ENCODE measurements around the gene POLR2E.

The POLR2E gene

DNA sequence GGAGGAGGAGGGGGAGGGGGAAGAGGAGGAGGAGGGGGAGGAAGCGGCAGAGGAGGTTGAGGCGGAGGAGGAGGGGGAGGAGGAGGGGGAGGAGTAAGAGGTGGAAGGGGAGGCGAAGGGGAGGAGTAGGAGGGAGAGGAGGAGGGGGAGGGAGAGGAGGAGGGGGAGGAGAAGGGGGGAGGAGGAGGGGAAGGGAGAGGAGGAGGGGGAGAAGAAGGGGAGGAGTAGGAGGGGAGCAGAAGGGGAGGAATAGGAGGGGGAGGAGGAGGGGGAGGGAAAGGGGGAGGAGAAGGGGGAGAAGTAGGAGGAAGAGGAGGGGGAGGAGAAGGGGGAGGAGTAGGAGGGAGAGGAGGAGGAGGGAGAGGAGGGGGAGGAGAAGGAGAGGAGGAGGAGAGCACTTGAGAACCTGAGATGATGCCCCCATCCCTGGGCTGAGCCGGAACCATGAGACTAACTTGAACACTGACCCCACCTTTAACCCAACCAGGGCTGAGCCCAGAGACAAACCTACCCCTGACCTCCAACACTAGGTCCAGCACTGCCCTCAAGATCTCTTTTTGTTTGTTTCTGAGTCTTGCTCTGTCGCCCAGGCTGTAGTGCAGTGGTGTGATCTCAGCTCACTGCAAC, 42.7 kb downstream of the POLR2E start:
- H3K4me3 ChIP-seq (ENCODE audit: low read depth, low read length): no peak overlapping the region
- in situ Hi-C loops (cut with HindIII; ENCODE audit: low pct_ligation_motif_present, low sequenced_read_pairs): no loop called here
- no peaks in the 10 kb centered on the region for H3K27me3 ChIP-seq (replicated peaks)
- TF ChIP-seq, protein P1, sequence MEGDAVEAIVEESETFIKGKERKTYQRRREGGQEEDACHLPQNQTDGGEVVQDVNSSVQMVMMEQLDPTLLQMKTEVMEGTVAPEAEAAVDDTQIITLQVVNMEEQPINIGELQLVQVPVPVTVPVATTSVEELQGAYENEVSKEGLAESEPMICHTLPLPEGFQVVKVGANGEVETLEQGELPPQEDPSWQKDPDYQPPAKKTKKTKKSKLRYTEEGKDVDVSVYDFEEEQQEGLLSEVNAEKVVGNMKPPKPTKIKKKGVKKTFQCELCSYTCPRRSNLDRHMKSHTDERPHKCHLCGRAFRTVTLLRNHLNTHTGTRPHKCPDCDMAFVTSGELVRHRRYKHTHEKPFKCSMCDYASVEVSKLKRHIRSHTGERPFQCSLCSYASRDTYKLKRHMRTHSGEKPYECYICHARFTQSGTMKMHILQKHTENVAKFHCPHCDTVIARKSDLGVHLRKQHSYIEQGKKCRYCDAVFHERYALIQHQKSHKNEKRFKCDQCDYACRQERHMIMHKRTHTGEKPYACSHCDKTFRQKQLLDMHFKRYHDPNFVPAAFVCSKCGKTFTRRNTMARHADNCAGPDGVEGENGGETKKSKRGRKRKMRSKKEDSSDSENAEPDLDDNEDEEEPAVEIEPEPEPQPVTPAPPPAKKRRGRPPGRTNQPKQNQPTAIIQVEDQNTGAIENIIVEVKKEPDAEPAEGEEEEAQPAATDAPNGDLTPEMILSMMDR (IDR thresholded peaks at IDR 0.05; ENCODE audit: low read depth, low read length, missing control alignments): no peak
- no peak for DNase-seq
- no peaks in the 10 kb centered on the region for H3K36me3 ChIP-seq (replicated peaks)
- H3K27ac ChIP-seq: no peak overlapping the region

DNA sequence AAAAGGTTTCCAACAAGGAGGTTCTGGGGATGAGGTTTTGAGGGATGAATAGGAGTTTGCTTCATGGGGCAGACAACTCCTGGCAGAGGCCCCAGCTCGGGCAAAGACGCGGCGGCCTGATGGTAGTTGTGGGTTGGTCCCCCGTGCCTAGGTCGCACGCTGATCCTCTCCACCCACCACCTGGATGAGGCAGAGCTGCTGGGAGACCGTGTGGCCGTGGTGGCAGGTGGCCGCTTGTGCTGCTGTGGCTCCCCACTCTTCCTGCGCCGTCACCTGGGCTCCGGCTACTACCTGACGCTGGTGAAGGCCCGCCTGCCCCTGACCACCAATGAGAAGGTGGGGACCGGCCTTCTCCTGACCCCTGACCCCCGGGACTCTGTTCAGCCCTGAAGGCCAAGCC, 43.4 kb downstream of the POLR2E start:
- no peak overlapping the region for H3K27ac ChIP-seq
- H3K4me3 ChIP-seq (ENCODE audit: low read depth, low read length): no peak overlapping the region
- H3K36me3 ChIP-seq (replicated peaks): no peaks in the 10 kb centered on the region
- no peak for DNase-seq
- in situ Hi-C loops (cut with HindIII; ENCODE audit: low pct_ligation_motif_present, low sequenced_read_pairs): no loop called here
- no peaks in the 10 kb centered on the region for H3K27me3 ChIP-seq (replicated peaks)
- TF ChIP-seq, protein P1 (IDR thresholded peaks at IDR 0.05; ENCODE audit: low read depth, low read length, missing control alignments): no peak

DNA sequence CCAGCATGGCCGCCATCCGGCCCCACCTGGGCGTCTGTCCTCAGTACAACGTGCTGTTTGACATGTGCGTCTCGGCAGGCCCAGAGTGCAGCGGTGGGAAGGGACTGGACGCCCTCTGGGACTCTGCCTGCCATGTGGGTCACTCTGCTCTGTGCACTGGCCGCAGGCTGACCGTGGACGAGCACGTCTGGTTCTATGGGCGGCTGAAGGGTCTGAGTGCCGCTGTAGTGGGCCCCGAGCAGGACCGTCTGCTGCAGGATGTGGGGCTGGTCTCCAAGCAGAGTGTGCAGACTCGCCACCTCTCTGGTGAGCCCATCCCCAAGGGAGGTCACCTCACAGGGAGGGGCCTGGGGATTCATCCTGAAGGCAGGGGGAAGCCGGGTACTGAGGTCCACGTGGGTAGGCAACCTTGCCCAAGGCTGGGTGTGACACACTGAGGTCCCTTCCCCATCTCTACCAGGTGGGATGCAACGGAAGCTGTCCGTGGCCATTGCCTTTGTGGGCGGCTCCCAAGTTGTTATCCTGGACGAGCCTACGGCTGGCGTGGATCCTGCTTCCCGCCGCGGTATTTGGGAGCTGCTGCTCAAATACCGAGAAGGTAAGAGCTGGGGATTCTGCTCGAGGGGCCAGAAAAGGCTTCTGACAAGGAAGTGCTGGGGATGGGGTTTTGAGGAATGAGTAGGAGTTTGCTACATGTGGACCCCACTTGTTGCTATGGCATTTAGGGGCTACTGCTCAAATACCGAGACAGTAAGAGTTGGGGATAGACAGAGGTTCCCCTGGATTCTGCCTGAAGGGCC, 44.0 kb downstream of the POLR2E start:
- in situ Hi-C loops (cut with HindIII; ENCODE audit: low pct_ligation_motif_present, low sequenced_read_pairs): no loop called here
- H3K27ac ChIP-seq: no peak overlapping the region
- DNase-seq: no peak
- H3K4me3 ChIP-seq (ENCODE audit: low read depth, low read length): no peak overlapping the region
- TF ChIP-seq, protein P1 (IDR thresholded peaks at IDR 0.05; ENCODE audit: low read depth, low read length, missing control alignments): no peak
- H3K36me3 ChIP-seq (replicated peaks): no peaks in the 10 kb centered on the region
- H3K27me3 ChIP-seq (replicated peaks): no peaks in the 10 kb centered on the region

DNA sequence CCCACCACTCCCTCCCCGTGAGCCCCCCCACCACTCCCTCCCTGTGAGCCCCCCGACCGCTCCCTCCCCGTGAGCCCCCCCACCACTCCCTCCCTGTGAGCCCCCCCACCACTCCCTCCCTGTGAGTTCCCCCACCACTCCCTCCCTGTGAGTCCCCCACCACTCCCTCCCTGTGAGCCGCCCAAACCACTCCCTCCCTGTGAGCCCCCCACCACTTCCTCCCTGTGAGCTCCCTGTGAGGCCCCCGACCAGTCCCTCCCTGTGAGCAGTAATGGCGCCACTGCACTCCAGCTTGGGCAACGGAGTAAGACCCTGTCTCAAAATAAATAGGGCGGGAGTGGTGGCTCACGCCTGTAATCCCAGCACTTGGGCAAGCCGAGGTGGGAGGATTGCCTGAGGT, 45.4 kb downstream of the POLR2E start:
- in situ Hi-C loops (cut with HindIII; ENCODE audit: low pct_ligation_motif_present, low sequenced_read_pairs): no loop called here
- no peak for DNase-seq
- Histone ChIP-seq H3K4me3 (ENCODE audit: low read depth, low read length) (no peak overlapping the region), H3K27me3 (replicated peaks) (no peaks in the 10 kb centered on the region), H3K36me3 (replicated peaks) (no peaks in the 10 kb centered on the region), H3K27ac (no peak overlapping the region)
- TF ChIP-seq, protein P1 (IDR thresholded peaks at IDR 0.05; ENCODE audit: low read depth, low read length, missing control alignments): no peak

DNA sequence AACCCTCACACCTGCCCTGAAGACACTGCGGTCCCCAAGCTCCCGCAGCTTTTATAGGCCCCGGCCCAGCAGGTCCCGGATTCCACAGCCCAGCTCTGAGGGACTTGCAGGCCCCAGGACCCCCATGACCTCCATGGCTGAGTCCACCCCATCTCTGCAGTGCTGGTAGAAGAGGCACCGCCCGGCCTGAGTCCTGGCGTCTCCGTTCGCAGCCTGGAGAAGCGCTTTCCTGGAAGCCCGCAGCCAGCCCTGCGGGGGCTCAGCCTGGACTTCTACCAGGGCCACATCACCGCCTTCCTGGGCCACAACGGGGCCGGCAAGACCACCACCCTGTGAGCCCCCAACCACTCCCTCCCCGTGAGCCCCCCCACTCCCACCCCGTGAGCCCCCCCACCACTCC, 46.1 kb downstream of the POLR2E start:
- Histone ChIP-seq H3K36me3 (replicated peaks) (no peaks in the 10 kb centered on the region), H3K27ac (no peak overlapping the region), H3K4me3 (ENCODE audit: low read depth, low read length) (no peak overlapping the region), H3K27me3 (replicated peaks) (no peaks in the 10 kb centered on the region)
- no peak for DNase-seq
- in situ Hi-C loops (cut with HindIII; ENCODE audit: low pct_ligation_motif_present, low sequenced_read_pairs): no loop called here
- TF ChIP-seq, protein P1 (IDR thresholded peaks at IDR 0.05; ENCODE audit: low read depth, low read length, missing control alignments): no peak
